Renal cortical epithelial cell (primary cell): ENCODE measurements around the gene ACOXL. TPM values are rescaled to one million over a fixed set of nuclear protein-coding genes. Genes with fewer than 3 reads are reported as not detected.

Experiments
- DNase-seq: peaks from one replicate; pipeline ENCODE4 v3.0.0-alpha.2; 2011; ENCODE audit warnings: low read depth
- total RNA-seq: library from RNA; depleted of rRNA; stranded (reverse); fragments of >200 nt; gene quantifications from 2 replicates; pipeline ENCODE4 v1.2.3, GENCODE V29; 2014

Gene ACOXL
- total RNA-seq, 1 donor from 2014 or later, result not detected

DNA sequence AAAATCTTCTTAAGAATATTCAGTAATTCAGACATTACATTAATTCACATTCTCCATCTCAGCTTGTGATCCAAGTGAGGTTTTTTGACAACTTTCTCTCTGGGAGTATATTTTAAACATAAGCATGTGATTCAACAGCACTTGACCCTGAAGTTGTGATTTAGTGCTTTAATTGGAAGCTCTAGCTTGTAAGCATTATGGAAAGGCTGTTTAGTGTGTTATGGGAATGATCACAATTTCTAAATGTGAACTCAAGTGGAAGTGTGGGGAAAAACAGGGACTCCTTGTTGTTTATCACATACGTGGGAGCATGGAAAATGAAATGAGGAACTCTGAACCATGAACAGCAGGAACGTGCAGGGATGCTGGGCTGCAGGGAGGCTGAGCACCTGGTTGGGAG lies 239.4 kb downstream of the ACOXL start:
- DNase-seq, result no peak

DNA sequence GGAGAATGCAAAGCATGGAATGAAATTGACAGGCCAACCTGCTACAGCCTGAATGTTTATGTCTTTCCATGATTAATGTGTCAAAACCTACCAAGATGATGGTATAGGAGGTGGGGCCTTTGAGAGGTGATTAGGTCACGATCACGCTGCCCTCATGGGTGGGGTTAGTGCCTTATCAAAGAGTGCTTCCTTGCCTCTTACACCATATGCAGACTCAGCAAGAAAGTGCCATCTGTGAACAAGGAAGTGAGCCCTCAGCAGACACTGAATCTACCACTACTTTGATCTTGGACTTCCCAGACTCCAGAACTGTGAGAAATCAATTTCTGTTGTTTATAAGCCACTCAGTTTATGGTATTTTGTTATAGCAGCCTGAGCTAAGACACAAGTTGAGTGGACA lies 240.9 kb downstream of the ACOXL start:
- DNase-seq, result no peak

DNA sequence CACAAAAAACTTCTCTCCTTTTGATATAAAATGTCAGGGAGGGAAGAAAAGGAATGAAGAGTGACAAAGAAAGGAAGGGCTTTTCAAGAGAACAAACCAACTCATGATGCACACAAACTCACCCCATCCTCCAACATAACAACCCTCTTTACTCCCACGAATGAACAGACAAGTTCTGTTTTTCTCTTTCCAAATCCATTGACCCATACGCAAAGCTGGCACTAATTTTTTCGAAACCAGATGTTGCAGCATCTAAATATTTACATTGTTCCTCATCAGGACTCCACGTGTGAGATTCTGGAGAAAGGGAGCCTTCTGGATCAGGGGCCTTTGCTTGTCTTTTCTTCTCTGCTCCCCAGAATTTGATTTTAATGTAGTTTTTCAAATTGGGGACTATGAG lies 245.0 kb downstream of the ACOXL start:
- no peak for DNase-seq

DNA sequence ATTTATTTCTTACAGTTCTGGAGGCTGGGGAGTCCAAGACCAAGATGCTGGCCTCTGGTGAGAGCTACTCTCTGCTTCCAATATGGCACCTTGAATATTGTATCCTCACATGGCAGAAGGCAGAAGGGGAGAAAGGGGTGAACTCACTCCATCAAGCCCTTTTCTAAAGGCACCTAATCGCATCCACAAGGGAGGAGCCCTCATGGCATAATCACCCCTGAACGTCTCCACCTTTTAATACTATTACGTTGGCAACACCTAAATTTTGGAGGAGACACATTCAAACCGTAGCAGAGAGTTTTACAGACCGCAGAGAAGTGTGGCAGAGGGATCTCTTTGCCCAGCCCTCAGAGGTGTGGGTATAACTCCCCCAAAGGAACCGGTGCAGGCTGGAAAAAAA lies 245.8 kb downstream of the ACOXL start:
- no peak for DNase-seq

DNA sequence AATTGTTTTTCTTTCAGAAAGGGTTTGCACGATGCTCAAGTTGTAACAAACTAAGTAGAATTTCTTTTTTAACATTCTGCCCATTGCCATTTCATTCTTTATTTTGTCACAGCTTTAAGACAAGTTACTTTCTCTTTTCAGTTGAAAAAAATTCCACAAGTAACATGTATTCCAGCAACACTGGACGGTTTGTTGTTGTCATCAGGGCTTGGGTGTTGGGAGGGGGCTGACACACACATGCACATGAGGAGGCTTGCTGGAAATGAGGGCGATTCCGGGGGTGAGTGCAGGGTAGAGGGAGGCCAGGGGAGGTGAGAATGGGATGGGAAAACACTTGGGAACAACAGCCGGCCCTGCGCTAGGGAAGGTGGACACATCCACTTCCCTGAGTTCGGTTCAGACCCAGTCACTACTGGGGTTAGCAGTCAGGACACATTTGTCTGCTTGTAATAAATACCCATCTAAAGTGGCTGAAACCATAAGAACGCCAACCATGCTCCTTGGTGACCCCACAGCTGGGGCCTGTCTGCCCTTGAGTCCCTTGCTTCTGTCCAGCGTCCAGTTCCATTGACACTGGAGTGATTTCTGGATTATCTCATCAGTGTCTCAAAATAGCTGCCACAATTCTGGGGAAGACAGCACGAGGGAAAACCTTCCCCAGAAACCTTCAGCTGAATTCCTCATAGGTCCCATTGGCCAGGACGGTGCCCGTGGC lies 246.5 kb downstream of the ACOXL start:
- no peak for DNase-seq

DNA sequence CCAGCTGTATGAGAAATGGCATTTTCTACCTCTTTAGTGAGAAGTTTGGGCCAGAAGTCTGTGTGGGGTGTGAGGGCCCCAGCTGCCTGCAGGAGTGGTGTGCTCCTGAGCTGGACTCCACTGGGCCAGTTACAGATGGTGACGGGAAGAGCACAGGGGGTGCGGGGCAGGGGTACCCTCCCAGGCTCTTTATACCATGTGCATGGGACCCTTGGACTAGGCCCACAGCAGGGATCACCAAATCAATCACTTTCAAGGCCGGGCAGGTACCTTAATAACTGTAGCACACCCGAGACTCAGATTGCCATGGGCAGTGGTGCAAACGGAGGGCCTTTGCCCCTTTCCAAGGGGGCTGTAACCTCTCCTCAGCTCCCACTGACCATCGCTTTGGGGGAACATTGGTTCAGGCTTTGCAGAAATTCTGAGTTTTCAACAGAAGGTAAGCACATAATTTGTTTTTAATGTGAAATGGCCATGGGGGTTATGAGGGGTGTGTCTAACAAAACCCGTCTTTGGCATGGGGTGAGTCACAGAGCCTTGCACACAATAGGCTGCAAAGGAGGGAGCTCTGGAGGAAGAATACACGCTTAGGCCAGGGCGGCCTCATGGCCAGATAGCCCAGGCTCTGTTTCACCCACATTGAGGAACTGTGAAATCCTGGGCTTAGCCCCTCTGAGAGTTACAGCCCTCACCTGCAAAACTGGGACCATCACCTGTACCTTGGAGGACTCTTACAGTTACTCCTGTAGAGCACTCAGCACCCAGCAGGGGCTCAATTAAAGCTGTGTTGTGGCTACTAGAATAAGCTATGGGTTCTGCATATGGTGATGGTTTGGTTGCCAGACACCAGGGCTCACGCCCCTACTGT lies 247.3 kb downstream of the ACOXL start:
- DNase-seq, result no peak

DNA sequence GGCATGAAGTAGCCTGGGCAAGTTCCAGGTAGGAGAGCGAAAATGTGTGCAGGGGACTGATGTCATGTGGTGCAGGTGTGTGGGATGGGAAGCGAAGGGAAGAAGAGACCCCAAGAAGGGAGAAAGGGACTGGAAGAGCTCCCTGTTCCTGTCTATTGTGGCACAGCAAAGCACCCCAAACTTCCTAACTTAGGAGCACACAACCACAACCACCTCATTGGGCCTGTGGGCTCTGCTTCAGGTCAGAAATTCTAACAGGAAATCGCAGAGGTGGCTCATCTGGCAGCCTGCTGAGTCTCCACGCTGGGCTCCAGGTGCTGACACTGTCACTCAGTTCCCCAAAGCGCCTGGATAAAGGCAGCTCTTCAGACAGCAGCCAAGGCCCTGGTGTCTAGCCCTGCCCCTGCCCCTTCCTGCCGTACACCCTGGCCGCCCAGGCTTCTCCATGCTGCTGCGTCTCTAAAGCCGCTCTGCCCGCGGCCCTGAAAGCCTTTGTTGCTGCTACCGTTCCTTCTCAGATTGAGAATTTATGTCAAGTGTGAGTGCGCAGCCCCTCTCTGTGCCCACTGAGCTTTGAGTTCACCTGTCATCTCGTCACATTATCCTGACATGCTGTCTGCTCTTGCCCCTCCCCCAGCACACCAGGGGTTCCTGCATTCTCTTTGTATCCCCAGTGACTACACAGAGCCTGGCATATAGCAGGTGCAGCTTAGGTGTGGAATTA lies 248.1 kb downstream of the ACOXL start:
- no peak for DNase-seq

DNA sequence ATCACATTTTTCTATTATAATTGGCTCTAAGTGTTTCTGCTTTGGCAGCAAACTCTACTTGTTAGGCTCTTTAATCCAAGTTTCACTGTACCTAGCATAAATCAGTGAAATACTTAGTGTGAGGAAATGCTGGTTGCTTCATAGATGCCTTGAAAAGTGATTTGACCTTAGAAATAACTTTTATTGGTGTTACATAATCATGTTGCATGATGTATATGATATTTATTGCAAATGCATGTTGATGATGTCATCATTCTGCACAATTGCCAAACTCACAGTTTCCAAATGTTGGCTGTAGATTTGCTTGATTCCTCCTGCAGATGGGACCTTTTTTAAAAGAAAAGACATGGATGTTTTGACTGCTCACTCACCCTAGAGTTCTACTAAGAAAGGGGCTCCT lies 250.8 kb downstream of the ACOXL start:
- no peak for DNase-seq

DNA sequence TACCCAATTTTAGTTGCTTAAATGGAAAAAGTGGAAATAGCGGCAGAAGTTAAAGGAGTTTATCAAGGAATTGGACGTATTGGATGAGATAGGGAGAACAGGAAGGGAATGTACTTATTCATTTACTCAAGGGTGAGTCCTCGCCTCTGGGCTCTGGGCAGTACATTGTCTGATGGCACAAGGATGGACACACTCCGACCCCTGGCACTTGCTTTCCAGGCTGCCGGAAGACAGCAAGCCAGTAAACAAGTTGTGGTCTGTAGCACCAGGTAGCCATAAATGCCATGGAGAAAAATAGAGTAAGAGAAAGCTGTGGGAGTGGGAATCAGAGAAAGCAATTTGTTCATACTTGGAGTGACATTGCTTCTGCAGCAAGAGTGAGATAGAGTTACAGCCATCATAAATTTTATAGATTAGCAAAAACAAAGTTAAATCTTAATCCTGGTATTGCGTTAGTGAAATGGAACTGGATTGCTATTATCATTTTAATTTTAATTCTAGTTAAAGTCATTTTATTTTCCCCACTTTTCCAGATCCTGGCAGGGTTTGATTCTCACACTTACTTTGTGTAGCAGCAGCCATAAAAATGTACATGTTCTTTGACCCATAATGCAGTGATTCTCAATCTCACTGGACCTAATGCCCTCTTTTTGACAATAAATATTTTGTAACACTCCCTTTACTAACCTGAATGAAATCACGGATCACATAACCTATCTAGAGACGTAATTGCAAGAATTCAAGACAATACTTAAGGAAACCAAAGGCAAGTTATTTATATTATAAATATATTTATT lies 252.5 kb downstream of the ACOXL start:
- DNase-seq, result no peak

DNA sequence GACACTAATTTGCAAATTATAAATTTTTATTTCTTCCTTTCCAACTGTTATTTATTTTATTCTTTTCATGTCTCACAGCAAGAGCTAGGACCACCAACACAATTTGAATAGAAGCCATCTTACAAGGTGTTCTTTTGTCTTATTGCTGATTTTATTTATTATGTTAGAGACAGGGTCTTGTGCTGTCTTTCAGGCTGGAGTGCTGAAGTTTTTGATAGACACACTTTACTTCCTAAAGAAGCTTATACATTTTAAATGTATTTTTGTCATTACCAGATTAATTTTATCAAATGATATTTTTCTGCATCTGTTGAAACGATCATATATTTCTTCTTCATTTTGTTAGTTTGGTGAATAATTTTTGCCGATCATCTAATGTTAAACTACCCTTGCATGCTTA lies 258.1 kb downstream of the ACOXL start:
- DNase-seq, result no peak

DNA sequence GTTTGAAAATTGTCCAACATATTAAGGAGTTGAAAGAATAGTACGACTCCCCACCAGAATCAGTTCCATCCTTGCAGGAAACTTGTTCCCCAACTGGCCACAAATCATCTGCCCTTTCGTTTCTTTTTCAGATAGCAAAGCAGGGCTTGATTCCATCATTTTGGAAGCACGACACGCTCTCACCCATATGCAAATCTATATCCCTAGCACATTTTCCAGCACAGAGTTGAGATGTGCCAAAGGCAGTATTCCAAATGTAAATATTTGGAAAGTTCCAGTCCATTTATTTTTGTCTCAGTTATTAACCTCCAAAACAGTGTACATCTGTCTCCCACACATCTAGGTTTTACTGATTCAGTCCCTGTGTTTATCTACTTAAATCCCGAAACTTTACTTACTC lies 259.5 kb downstream of the ACOXL start:
- DNase-seq, result peak; percentile 48

DNA sequence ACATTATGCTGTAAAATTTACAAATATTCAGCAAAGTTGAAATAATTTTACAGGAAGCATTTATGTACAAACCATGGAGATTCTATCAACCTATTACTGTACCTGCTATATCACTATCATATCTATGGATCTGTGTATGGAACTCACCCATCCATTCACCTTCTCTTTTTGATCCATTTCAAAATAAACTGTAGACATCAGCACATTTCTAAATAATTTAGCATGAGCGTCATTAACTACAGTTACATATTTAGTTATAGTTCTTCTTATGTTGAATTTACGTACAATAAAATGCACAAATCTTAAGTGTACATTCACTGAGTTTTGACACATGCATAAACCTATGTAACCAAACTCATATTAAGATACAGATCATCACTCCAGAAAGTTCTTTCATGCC lies 260.5 kb downstream of the ACOXL start:
- no peak for DNase-seq

DNA sequence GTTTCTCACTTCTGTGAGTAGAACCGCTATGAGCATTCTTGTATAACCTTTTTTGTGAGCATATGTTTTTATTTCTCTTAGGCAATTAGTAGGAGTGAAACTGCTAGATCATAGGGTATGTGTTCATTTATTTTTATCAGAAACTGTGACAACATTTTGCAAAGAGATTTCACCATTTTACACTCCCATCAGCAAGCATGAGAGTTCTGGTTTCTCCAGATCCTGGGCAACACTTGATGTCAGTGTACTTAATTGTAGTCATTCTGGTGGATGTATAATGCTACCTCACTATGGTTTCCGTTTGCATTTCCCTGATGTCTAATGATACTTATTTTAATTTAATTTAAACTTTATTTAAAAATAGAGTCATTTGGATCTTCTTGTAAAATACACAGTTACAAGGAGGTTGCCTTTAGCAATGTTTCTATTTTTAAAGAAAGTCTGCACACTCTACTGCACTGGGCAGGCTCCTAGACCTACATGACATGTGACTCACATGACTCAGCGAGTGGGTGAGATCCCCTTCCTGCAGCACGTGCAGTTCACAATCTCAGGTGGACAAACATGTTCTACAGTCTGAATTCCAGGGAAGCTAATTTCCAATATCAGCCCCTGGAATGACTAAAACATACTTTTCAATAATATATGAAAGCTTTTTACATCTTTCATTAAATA lies 261.3 kb downstream of the ACOXL start:
- peak; percentile 87 for DNase-seq

DNA sequence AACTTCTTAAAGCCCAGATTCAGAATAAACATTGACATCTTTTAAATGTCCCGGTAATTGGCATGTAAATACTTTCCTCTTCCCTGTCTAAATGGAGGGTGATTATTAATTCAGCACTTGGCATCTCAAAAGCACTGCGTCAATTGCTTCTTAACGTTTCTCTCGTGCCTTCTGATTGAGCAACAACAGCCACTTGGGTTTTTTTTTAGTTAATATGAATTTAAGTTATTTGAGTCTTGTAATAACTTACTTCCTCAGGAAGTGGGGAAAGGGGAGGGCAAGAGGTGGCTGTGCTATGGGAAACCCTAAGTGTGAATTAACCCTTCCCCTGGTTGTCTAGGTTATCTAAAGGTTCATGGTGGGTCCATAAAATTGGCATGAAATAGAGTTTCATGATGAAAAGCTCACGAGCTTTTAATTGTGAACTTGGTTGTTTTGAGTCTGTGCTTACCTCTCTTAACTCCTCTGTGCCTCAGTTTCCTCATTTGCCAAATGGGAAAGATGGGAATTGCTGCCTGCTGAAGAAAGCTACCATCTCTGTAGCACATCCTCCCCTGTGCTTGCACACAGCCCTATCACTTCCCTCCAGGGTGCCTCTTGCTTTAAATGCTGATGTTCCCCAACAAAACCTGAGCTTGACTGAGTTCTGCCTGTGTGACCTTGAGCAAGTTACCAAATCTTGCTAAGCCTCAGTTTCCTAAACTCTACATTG lies 262.0 kb downstream of the ACOXL start:
- DNase-seq, result peak; percentile 62

DNA sequence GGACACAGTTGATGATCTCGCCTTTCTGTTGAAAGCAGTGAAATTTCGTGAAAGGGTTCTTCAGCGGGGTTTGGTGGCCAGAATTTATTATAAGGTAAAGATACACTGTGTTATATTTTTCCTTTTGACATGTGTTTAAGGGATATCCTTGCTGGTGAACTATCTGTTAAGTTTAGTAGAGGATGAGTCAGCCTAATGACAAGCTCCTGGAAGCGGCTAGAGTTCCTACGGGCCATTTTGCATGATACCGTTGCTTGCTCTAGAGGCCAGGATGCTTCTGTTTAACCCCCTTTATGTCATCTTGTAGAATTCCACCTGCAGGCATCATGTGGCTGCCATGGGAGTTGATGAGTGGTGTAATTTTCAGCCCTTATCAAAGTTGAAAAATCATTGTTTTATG lies 263.5 kb downstream of the ACOXL start:
- DNase-seq, result no peak

DNA sequence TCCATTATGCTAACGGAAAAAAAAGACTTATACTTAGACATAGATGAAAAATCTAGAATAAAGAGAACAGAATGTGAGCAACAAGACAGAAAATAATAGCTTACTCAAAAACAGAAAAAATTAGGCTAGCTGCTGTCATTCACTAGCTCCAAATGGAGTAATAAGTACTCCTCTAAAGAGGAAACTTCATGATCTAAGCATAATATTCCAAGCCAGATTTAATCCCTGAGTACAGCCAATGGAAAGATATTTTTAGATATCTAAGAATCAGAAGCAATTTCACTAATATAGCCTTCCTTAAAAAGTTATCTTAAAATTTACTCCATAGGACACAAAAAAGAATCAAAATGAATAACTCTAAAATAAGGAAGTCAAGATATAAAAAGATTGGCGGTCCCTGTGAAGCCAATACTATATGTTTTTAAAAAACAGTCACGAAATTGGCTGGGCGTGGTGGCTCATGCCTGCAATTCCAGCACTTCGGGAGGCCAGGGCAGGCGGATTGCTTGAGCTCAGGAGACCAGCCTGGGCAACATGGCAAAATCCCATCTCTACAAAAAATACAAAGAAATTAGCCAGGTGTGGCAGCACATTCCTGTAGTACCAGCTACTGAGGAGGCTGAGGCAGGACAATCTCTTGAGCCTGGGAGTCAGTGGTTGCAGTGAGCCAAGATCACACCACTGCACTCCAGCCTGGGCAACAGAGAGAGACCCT lies 265.1 kb downstream of the ACOXL start:
- DNase-seq, result no peak

DNA sequence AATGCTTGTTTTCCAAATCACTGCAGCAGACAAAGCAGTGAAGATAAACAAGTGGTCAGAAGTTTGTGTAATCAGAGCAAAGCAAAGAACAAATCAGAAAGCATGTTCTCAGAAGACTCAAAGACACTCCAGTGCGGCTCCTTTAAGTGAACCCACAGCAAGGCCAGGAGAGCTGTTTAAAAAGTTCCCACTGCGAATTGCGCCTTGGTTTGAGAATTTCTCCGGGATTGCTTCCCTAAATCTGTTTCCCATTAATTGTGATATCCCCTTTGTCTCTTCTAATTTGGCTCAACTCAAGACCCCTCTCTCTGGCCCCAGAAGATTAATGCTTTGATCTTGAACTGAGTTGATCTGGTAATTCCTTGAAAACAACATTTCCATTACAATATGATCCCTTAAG lies 265.9 kb downstream of the ACOXL start:
- no peak for DNase-seq

DNA sequence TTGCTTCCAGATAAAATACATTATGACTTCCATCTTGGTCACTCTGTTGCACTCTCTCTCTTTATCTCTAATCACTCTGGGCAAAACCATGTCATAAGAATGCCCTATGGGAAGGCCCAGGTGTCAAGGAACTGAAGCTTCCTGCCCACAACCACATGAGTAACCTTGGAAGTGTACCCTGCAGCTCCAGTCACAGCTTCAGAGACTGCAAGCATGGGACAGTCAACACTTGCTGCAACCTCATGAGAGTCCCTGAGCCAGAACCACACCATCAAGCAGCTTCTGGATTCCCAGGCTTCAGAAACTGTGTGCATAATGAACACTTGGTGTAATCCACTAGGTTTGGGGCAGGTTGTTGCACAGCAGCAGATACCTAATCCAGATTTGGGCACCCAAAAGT lies 267.3 kb downstream of the ACOXL start:
- DNase-seq, result no peak

DNA sequence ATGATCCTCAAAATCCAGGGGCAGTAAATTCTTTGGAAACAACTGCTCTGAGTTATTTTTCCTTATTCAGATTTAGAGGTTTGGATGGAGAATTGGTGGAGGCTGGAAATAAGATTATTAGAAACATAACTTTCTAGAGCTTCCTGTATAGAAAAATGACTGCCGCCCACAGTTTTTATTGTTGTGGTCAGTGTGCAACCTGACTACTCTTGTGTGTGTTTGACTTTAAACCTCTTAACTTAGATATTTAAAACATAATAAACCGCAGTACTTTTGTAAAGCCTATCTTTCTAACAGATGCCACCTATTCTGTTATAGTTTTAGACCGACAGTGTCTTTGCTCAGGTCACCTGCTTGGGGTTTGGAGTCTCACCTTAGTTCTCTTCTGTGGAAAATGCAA lies 272.9 kb downstream of the ACOXL start:
- no peak for DNase-seq

DNA sequence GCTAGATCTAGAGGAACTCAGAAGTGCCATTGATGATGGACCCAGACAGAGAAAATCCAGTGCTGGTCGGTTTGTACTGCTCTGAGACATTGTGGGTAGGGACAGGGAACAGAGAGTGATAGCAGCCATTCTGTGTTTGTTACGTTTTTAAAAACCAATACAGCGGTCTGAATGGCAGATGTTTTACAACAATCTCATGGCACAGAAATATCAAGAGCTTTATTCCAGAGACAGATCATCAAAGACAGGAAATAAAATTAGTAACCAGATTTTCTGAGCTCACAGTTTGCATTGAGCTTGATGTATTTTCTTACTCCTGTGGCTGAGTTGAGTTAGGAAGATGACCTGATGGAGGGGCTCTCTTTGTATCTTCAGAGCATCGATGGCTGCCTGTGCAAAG lies 273.4 kb downstream of the ACOXL start:
- DNase-seq, result no peak
